Esophagus muscularis mucosa (tissue), 4 donors: Measurements from ENCODE around the gene MALAT1. TPM values are rescaled to one million over a fixed set of nuclear protein-coding genes. Genes with fewer than 3 reads are reported as not detected.
"Not testable (repeated sequence)": the region's sequence is repeated elsewhere in the genome, so short reads cannot be mapped to it uniquely, and the experiment has no call there.

Experiments used
- DNase-seq: peaks from one replicate; pipeline ENCODE4 v3.0.0-alpha.2; 2017; ENCODE audit errors: extremely low spot score
- H3K27ac ChIP-seq, 4 donors: fragments of 200-600 bp; sonication (generic); replicated peaks in 1 of 4; 1 replicate in 3 of 4; 2 replicates in 1 of 4; pipeline ENCODE4 v1.5.1; 2016 to 2019; ENCODE audit warnings: mild to moderate bottlenecking in 1 of 4
- H3K27me3 ChIP-seq, 4 donors: fragments of 200-600 bp; sonication (generic); one replicate each; pipeline versions ENCODE4 v1.5.1 to v1.6.0; 2016 to 2019
- H3K36me3 ChIP-seq, 4 donors: fragments of 200-600 bp; sonication (generic); one replicate each; pipeline ENCODE4 v1.5.1; 2016 to 2019
- H3K4me1 ChIP-seq, 4 donors: fragments of 200-600 bp; sonication (generic); one replicate each; pipeline ENCODE4 v1.5.1; 2016 to 2019
- H3K4me3 ChIP-seq, 4 donors: fragments of 200-600 bp; sonication (generic); 1 replicate in 2 of 4; 2 replicates in 2 of 4; pipeline ENCODE4 v1.5.1; 2016 to 2019; ENCODE audit warnings: mild to moderate bottlenecking in 4 of 4, moderate library complexity in 1 of 4
- H3K9me3 ChIP-seq, 4 donors: fragments of 200-600 bp; sonication (generic); 1 replicate in 3 of 4; 2 replicates in 1 of 4; pipeline ENCODE4 v1.5.1; 2016 to 2019
- CTCF ChIP-seq, 3 experiments: fragments of 200-600 bp in 2 of 3; fragments of 450-650 bp in 1 of 3; sonication (generic) in 2 of 3; IDR thresholded peaks; one replicate each; pipeline ENCODE4 v1.5.1; 2017 to 2019; ENCODE audit warnings: antibody characterized with exemption in 3 of 3, mild to moderate bottlenecking in 2 of 3, moderate library complexity in 1 of 3
- EP300 ChIP-seq: sonication (generic); formaldehyde crosslinking; IDR thresholded peaks from one replicate; pipeline ENCODE4 v1.6.1; 2017; ENCODE audit warnings: antibody characterized with exemption
- POLR2A ChIP-seq: fragments of 450-650 bp; IDR thresholded peaks from one replicate; pipeline ENCODE4 v1.6.1; 2017; ENCODE audit warnings: antibody characterized with exemption, moderate library complexity, mild to moderate bottlenecking, low read depth
- POLR2AphosphoS5 ChIP-seq, 2 donors: sonication (generic); formaldehyde crosslinking; IDR thresholded peaks; one replicate each; pipeline ENCODE4 v1.6.1; 2017; ENCODE audit warnings: antibody characterized with exemption in 2 of 2
- WGBS: methylation state at CpG from one replicate; pipeline ENCODE4 v1.1.5; 2018; 5-methylcytosine and 5-hydroxymethylcytosine counted together
- intact Hi-C: fragments of 100-400 bp; cut with DNase I; formaldehyde crosslinking; loops from one replicate; pipeline ENCODE4 v1.15.1; 2023
- total RNA-seq, 4 donors: library from RNA; depleted of rRNA; stranded (reverse); fragments of >200 nt; gene quantifications; one replicate each; pipeline versions ENCODE4 v1.1.0 to v1.2.1, GENCODE V29; 2016

MALAT1 gene
- total RNA-seq, 4 donors from 2014 or later, result 2,724 to 15,405 (median 5,373) TPM

GRCh38 chr11:65516135-65516968 is 17.5 kb downstream of the MALAT1 start:
- WGBS, result 73% methylated on average over 5 of the region's 5 CpGs
- Histone ChIP-seq H3K9me3 (no peaks in the 10 kb centered on the region), H3K27ac (peak overlapping the region in 1 of 4 donors; percentile 13), H3K36me3 (no peaks in the 10 kb centered on the region), H3K27me3 (no peaks in the 10 kb centered on the region), H3K4me1 (peaks cover 0 to 4% (median 0%) of the 10 kb centered on the region in 4 donors), H3K4me3 (no peak overlapping the region)
- no peak for TF ChIP-seq CTCF (IDR thresholded peaks at IDR 0.05)
- no peak for TF ChIP-seq POLR2AphosphoS5 (IDR thresholded peaks at IDR 0.05)
- TF ChIP-seq EP300, result no peak
- no peak for TF ChIP-seq POLR2A
- intact Hi-C loops, result no loop called here
- DNase-seq, result no peak

GRCh38 chr11:65518941-65519549 is 20.2 kb downstream of the MALAT1 start:
- H3K27me3 ChIP-seq, H3K9me3 ChIP-seq, H3K27ac ChIP-seq, DNase-seq, H3K4me1 ChIP-seq, H3K36me3 ChIP-seq, intact Hi-C loops, H3K4me3 ChIP-seq: not testable (repeated sequence)
- 90% methylated on average over 8 of the region's 8 CpGs for WGBS

GRCh38 chr11:65521777-65522521 is 23.1 kb downstream of the MALAT1 start:
- H3K27me3 ChIP-seq, H3K4me3 ChIP-seq, H3K9me3 ChIP-seq, DNase-seq, H3K27ac ChIP-seq, intact Hi-C loops: not testable (repeated sequence)
- 88% methylated on average over 20 of the region's 20 CpGs for WGBS
- Histone ChIP-seq H3K4me1 (peaks cover 23 to 25% (median 25%) of the 10 kb centered on the region in 4 donors), H3K36me3 (peaks cover 0 to 11% (median 9%) of the 10 kb centered on the region in 4 donors)

- intact Hi-C loops, H3K27ac ChIP-seq: not testable (repeated sequence)
Observed at GRCh38 chr11:65522718-65523630, 24.1 kb downstream of the MALAT1 start.

GRCh38 chr11:65523631-65523968 is 24.8 kb downstream of the MALAT1 start:
- H3K27me3 ChIP-seq, H3K9me3 ChIP-seq, intact Hi-C loops, H3K4me3 ChIP-seq, DNase-seq: not testable (repeated sequence)
- WGBS, result 91% methylated on average over 4 of the region's 7 CpGs
- Histone ChIP-seq H3K4me1 (peaks cover 23 to 30% (median 25%) of the 10 kb centered on the region in 4 donors), H3K27ac (peak overlapping the region in 2 of 4 donors; percentile 93 to 95), H3K36me3 (peaks cover 0 to 28% (median 25%) of the 10 kb centered on the region in 4 donors)

More at GRCh38 chr11:65522718-65523630, 24.1 kb downstream of the MALAT1 start:
- not testable (repeated sequence) for H3K4me3 ChIP-seq, H3K9me3 ChIP-seq, DNase-seq, H3K27me3 ChIP-seq
- WGBS, result 78% methylated on average over 18 of the region's 18 CpGs
- Histone ChIP-seq H3K4me1 (peaks cover 23 to 30% (median 25%) of the 10 kb centered on the region in 4 donors), H3K36me3 (peaks cover 0 to 22% (median 18%) of the 10 kb centered on the region in 4 donors)

- no peaks in the 10 kb centered on the region for H3K27me3 ChIP-seq
- WGBS, result 25% methylated on average over 12 of the region's 12 CpGs
- H3K36me3 ChIP-seq, result peaks cover 0 to 34% (median 30%) of the 10 kb centered on the region in 4 donors
- no peaks in the 10 kb centered on the region for H3K9me3 ChIP-seq
- H3K4me1 ChIP-seq, result peaks cover 23 to 31% (median 25%) of the 10 kb centered on the region in 4 donors
- DNase-seq, result no peak
- H3K4me3 ChIP-seq, result peak overlapping the region; percentile 54 to 100 (median 88)
- intact Hi-C loops, result no loop called here
- TF ChIP-seq EP300 (no peak), POLR2A (no peak), POLR2AphosphoS5 (IDR thresholded peaks at IDR 0.05) (no peak), CTCF (IDR thresholded peaks at IDR 0.05) (no peak)
- H3K27ac ChIP-seq, result peak overlapping the region; percentile 80 to 95 (median 90)
Observed at GRCh38 chr11:65524014-65524740, 25.3 kb downstream of the MALAT1 start.
